Pancreas (tissue), 10 donors: Measurements from ENCODE around the gene PKIG. TPM values are rescaled to one million over a fixed set of nuclear protein-coding genes. Genes with fewer than 3 reads are reported as not detected.
A peak's percentile ranks its signal among the peaks of the same experiment; 100 is the strongest.

Experiments used
- ATAC-seq, 4 donors: fragments of 200-7000 bp; cut with Tn5 transposase; one replicate each; pipeline versions ENCODE4 v1.8.0 to v1.9.1; 2020; ENCODE audit warnings: mild to moderate bottlenecking in 4 of 4, moderate library complexity in 4 of 4
- DNase-seq, 6 donors: peaks; one replicate each; pipeline ENCODE4 v3.0.0-alpha.2; 2020
- FAIRE-seq: peaks from 2 replicates; lab custom pipeline; 2012; peaks lifted over from hg19 to GRCh38; lab: Jason Lieb, UNC
- H3K27ac ChIP-seq, 4 donors: fragments of 200-600 bp; sonication (generic); 1 replicate in 3 of 4; 2 replicates in 1 of 4; pipeline versions ENCODE4 v1.5.0 to v1.8.0; 2020
- H3K27me3 ChIP-seq, 4 donors: fragments of 200-600 bp; one replicate each; pipeline ENCODE4 v1.8.0; 2021
- H3K36me3 ChIP-seq, 3 donors: fragments of 200-600 bp; sonication (generic) in 1 of 3; one replicate each; pipeline versions ENCODE4 v1.5.0 to v1.8.0; 2020 to 2021
- H3K4me1 ChIP-seq, 3 donors: fragments of 200-600 bp; one replicate each; pipeline ENCODE4 v1.8.0; 2021
- H3K4me3 ChIP-seq, 4 donors: fragments of 200-600 bp; sonication (generic) in 2 of 4; one replicate each; pipeline versions ENCODE4 v1.5.0 to v1.8.0; 2020 to 2021
- H3K9me3 ChIP-seq, 4 donors: fragments of 200-600 bp; one replicate each; pipeline ENCODE4 v1.8.0; 2021
- WGBS, 2 donors: extraction: QIAGEN DNeasy Blood & Tissue Kit; methylation state at CpG; one replicate each; pipeline ENCODE4 v1.1.7; 2013; 5-methylcytosine and 5-hydroxymethylcytosine counted together
- intact Hi-C, 3 donors: fragments of 100-400 bp; cut with DNase I; formaldehyde crosslinking; loops; one replicate each; pipeline versions ENCODE4 v1.11.1 to v1.14.2; 2022
- polyA plus RNA-seq, 2 donors: library from polyadenylated mRNA; stranded (reverse); fragments of 200-250 nt; gene quantifications; one replicate each; pipeline ENCODE4 v1.2.3, GENCODE V29; 2013
- total RNA-seq, 6 donors: library from RNA; stranded (reverse); fragmentation: NEBNext Ultra II Directional in 4 of 6; extraction: Animal tissue kit (Norgen Biotek cat#: 25700) in 4 of 6; gene quantifications; one replicate each; pipeline versions ENCODE4 v1.2.1 to v1.2.4, GENCODE V29; 2021 to 2023
- TF ChIP-seq, protein P1 (sequence below), 4 donors: fragments of 200-600 bp; sonication (generic) in 3 of 4; IDR thresholded peaks; one replicate each; pipeline versions ENCODE4 v1.5.0 to v1.8.0; 2021; ENCODE audit warnings: antibody characterized with exemption in 4 of 4
- donor health status: healthy with polysubstance abuse.
- donor health status: DM: no; HTN: no; CAD: no; lungs with moderate emphysema.
- donor health status: DM: no; HTN: no; CAD: no.
- donor health status: control.
- donor health status: control.
- donor health status: Bipolar disorder and iron deficiency.
- donor health status: DM: yes; HTN: yes; CAD: no.
- donor health status: DM: no; HTN: no; CAD: no.
- donor health status: DM: no; HTN: no; CAD: no.
- donor health status: DM: yes; HTN: yes; CAD: no.

Gene PKIG
- total and polyA plus RNA-seq, 8 donors, result 10.6 to 40.2 (median 13.1) TPM

DNA sequence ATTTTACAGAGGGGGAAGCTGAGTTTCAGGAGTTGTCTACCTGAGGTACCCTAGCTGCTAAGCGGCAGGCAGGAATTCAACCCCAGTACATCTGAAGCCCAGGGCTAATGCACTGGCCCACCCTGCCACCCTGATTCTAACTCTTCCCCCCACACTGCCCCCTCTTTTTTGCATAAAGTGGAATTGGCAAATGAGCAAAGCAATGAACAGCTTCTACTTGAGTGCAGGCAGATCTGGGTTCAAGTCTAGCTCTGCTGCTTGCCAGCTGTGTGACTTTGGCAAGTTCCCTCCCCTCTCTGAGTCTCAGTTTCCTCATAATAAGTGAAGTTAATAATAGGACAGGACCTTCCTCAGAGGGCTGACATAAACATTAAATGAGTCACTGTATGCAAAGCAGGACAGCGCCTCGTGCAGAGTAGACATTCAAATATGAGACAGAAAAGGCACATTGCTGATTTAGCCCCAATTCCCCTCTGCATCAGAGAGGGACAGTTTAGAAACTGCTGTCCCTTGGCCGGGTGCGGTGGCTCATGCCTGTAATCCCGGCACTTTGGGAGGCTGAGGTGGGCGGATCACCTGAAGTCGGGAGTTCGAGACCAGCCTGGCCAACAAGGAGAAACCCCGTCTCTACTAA, 64.4 kb downstream of the PKIG start:
- Histone ChIP-seq H3K9me3 (no peaks in the 10 kb centered on the region), H3K27me3 (no peaks in the 10 kb centered on the region), H3K27ac (peak overlapping the region in 1 of 4 donors; percentile 31), H3K4me1 (peaks cover 11 to 21% (median 18%) of the 10 kb centered on the region in 3 donors), H3K36me3 (no peaks in the 10 kb centered on the region), H3K4me3 (no peak overlapping the region)
- no peak for ATAC-seq
- TF ChIP-seq, protein P1, sequence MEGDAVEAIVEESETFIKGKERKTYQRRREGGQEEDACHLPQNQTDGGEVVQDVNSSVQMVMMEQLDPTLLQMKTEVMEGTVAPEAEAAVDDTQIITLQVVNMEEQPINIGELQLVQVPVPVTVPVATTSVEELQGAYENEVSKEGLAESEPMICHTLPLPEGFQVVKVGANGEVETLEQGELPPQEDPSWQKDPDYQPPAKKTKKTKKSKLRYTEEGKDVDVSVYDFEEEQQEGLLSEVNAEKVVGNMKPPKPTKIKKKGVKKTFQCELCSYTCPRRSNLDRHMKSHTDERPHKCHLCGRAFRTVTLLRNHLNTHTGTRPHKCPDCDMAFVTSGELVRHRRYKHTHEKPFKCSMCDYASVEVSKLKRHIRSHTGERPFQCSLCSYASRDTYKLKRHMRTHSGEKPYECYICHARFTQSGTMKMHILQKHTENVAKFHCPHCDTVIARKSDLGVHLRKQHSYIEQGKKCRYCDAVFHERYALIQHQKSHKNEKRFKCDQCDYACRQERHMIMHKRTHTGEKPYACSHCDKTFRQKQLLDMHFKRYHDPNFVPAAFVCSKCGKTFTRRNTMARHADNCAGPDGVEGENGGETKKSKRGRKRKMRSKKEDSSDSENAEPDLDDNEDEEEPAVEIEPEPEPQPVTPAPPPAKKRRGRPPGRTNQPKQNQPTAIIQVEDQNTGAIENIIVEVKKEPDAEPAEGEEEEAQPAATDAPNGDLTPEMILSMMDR (IDR thresholded peaks at IDR 0.05), result no peak
- intact Hi-C loops, result no loop called here
- no peak for DNase-seq
- 87 to 90% methylated on average over 10 of the region's 10 CpGs for WGBS, 2 donors
- no peak for FAIRE-seq

DNA sequence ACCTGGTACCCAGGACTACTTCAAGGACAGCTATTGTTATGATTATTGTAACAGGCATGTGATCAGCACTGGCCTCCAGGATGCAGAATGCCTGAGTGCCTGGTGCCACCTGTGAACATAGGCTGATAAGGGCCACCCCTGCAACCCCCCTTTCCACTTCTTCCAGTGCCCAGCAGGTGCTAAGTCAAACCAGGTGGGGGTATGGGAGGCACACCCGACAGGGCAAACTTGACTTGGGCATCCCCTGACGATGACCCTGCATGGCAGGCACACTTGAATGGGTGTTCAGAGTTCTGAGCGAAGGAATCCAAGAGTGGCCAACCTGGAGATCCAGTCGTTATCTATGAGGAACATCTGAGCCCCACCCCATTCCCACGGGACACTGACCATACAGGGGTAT, 65.7 kb downstream of the PKIG start:
- no peak overlapping the region for H3K4me3 ChIP-seq
- 71 to 78% methylated on average over 5 of the region's 5 CpGs for WGBS, 2 donors
- no peaks in the 10 kb centered on the region for H3K36me3 ChIP-seq
- no peak overlapping the region for H3K27ac ChIP-seq
- peaks cover under 1 to 8% (median 5%) of the 10 kb centered on the region in 3 donors for H3K4me1 ChIP-seq
- no peaks in the 10 kb centered on the region for H3K27me3 ChIP-seq
- FAIRE-seq (no peak), ATAC-seq (peak in 1 of 4 donors; percentile 8), DNase-seq (no peak)
- no peaks in the 10 kb centered on the region for H3K9me3 ChIP-seq
- TF ChIP-seq, protein P1 (IDR thresholded peaks at IDR 0.05), result no peak
- intact Hi-C loops, result no loop called here

DNA sequence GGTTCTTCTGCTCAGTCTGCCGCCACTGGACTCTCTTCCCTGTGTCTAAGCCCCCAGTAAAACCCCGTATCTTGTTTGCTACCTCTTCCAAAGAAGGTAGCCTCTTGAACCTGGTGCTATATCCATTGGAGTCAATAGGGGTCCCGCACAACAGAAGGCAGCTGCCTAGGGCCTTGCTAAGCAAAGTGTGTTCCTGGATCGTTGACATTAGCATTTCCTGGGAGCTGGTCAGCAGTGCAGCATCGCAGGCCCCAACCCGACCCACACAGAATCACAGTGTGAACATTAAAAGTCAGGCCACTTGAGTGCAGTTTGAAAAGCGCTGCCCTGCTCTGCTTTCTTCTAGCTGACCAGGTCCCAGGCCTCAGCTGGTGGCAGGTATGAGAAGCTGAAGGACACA, 66.2 kb downstream of the PKIG start:
- WGBS, 2 donors, result 81% methylated on average over 7 of the region's 7 CpGs
- Histone ChIP-seq H3K4me1 (peaks cover 0 to 5% (median 0%) of the 10 kb centered on the region in 3 donors), H3K4me3 (no peak overlapping the region), H3K27me3 (no peaks in the 10 kb centered on the region), H3K36me3 (no peaks in the 10 kb centered on the region), H3K27ac (no peak overlapping the region), H3K9me3 (no peaks in the 10 kb centered on the region)
- DNase-seq, result no peak
- intact Hi-C loops, result no loop called here
- FAIRE-seq, result no peak
- TF ChIP-seq, protein P1 (IDR thresholded peaks at IDR 0.05), result no peak
- no peak for ATAC-seq

DNA sequence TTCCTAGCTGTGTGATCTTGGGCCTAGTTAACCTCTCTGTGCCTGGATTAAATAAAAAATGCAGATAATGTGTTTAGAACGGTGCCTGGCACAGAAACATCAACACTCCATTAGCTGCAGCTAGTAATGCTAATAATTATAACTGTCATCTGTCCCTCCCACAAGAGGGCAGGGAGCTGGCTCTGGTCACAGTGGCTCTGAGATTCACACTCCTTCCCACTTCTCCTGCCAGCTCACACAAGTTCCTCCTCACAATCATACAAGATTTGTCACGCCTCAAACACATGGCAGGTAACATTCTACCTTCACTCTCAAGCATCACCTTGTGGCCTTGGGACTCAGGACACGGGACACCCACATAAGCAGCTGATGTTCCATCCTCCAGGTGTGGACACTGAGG, 66.7 kb downstream of the PKIG start:
- TF ChIP-seq, protein P1 (IDR thresholded peaks at IDR 0.05), result no peak
- 74 to 82% methylated on average over 3 of the region's 3 CpGs for WGBS, 2 donors
- no peaks in the 10 kb centered on the region for H3K27me3 ChIP-seq
- no peak overlapping the region for H3K4me3 ChIP-seq
- intact Hi-C loops, result no loop called here
- no peak for FAIRE-seq
- ATAC-seq, result no peak
- no peak for DNase-seq
- no peak overlapping the region for H3K27ac ChIP-seq
- H3K4me1 ChIP-seq, result peaks cover 0 to 5% (median 0%) of the 10 kb centered on the region in 3 donors
- H3K9me3 ChIP-seq, result no peaks in the 10 kb centered on the region
- H3K36me3 ChIP-seq, result no peaks in the 10 kb centered on the region

DNA sequence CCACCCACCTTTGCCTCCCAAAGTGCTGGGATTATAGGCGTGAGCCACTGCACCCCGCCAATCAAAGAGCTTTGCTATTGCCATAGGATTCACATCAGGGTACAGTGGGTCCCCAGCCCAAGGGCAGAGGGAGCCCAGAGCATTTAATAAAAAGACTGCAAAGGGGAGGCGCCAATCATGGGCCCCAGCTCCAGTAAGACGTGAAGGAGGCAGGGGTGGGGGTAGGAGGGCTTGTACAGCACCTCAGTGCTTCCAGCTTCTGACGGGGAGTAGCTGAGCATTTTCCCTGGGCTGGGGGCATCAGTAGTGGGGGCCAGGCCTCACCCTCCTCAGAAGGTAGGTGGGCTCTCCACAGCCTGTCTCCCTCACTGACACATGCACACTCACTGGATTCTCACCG, 67.6 kb downstream of the PKIG start:
- Histone ChIP-seq H3K27me3 (no peaks in the 10 kb centered on the region), H3K4me1 (peaks cover 0 to 5% (median 0%) of the 10 kb centered on the region in 3 donors), H3K27ac (no peak overlapping the region), H3K4me3 (no peak overlapping the region), H3K9me3 (no peaks in the 10 kb centered on the region), H3K36me3 (no peaks in the 10 kb centered on the region)
- no peak for DNase-seq
- FAIRE-seq, result no peak
- TF ChIP-seq, protein P1 (IDR thresholded peaks at IDR 0.05), result no peak
- ATAC-seq, result no peak
- 88 to 89% methylated on average over 6 of the region's 6 CpGs for WGBS, 2 donors
- intact Hi-C loops, result no loop called here
